ENCODE data around the gene PDRG1.

The PDRG1 gene

DNA sequence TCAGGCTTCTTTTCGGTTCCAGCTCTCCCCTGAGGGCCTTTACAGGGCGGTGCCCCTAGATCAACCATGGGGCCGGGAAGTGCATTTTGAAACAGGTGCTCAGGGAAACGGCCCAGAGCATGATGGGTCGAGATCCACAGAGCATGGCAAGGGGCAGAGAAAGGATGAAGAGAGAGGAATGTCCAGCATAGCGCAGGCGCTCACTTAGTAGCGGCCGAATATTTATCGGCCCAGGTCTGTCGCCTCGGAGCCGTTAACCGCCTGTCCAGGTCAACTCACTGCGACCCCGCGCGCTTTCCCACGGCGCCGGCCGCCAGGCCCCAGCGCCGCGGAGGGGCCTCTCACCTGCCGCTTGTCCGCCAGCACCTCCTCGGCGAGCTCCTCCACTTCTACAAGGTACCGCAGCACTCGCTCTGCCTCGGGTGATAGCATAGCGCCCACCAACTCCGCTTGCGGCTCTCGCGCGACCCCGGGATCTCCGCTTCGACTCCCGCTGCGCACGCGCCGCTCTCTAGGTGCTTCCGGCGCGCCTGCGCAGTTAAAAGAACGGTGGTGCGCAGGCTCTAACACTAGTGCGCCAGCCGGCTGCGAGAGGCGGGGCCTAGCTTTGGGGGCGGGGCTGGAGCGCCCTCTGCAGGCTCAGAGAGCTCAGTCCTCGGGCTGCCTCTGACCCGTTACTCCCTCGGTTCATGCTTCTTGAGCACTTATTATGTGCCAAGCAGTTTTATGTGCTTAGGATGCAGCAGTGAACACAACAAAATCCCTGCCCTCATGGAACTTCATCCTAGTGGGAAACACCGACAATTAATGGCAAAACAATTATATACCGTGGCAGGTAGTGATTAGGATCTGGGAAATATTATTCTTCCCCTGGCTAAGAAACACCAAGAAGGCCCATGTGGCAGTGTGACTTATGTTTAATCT is at the start of gene PDRG1:
Gene PDRG1 (minus strand): TSS at position 517 of the 924 bp plus-strand sequence. CDS start 85 bp downstream, at position 432.
- DNase-seq (ENCODE audit: low spot score) = peak; percentile 93

DNA sequence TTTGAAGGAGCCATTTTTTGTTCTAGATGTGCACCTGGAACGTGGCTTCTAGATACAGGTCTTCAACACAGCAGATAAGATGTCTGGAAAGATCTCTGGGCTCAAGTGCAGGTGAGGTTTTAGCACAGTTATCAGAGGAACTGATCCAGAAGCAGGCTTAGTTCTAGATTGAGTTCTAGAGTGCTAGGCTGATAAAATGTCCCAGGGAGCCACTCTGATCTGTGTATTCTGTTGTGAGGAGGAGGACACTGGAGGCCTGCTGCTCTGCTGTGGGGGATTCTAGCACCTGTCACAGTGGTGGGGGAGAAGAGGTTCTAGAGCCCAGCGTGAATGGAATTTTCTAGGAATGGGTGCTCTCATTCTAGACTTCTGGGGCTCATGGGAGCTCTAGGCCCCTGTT is 46.4 kb upstream of the PDRG1 start:
- no peak for DNase-seq (ENCODE audit: low spot score)

DNA sequence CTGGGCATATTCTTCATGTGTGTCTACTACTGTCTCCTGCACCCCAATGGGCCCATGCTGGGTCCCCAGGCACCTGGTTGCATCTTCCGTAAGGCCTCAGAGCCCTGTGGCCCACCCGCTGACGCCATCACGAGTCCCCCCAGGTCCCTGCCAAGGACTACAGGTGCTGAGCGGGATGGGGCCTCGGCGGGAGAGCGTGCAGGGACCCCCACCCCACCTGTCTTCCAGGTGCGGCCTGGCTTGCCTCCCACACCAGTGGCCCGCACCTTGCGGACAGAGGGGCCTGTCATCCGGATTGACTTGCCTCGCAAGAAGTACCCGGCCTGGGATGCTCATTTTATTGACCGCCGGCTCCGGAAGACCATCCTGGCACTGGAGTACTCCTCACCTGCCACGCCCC is 45.1 kb upstream of the PDRG1 start:
- DNase-seq (ENCODE audit: low spot score) = no peak

DNA sequence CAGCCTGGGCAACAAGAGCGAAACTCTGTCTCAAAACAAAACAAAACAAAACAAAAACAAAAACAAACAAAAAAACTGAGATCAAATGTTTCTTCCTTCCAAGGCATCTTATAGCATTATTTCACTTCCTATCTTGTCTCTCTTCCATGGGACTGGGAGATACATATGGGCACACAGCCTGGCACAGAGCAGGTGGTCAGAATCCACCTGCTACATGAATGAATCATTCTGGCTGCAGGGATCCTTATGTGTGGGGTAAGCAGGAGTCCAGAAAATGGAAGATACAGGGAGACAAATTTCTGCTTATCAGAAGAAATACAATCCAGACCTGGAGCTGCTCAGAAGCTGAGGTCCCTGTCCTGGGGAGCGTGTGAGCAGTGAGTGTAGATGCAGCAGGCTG is 40.2 kb upstream of the PDRG1 start:
- DNase-seq (ENCODE audit: low spot score) = no peak

DNA sequence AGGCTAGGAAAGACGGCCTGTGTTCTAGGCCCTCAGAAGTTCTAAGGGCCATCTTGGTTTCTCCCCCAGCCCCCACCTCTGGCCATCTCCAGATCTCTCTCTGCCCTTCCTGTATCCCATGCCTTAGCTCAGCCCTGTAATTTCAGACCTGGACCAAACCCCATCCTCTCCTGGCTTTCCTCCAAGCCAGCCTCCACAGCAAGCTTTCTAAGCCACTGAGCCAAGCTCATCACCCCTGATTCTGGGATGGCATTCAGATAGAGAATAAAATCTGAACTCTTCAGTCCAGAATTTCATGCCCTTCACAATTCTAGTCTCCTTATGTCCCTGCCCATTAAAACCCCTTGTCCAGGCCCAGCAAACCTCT is 39.5 kb upstream of the PDRG1 start:
- no peak for DNase-seq (ENCODE audit: low spot score)

DNA sequence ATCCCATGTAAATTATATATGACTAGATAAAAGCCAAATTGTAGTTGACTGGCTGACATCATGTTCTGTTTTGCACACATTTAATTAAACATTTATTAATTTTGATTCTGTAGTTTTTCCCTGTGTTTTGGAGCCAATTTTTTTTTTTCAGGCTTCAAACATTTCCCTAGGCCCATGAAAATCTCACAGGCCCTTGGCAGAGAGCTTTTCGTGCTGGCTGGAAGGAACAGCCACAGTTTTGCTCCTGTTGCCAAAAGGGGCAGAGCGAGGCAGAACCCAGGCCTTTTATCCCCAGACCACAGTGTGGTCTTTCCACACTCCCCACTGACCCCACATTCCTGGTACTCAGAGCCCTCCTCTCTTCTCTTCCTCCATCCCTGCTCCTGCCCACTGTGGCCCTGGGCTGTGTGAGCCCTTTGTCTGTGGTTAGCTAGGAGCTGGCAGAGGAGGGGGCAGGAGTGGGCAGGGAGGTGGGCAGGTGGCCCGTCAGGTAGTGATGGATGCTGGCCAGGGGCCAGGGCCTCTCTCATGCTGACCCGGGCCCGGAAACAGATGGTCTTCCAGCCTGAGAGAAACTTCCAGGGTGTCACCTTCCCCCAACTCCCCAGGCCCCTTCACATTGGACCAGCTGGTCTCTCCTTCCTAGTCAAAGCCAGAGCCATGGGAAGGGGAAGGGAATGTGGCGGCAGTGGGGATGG is 38.9 kb upstream of the PDRG1 start:
- DNase-seq (ENCODE audit: low spot score) = no peak

DNA sequence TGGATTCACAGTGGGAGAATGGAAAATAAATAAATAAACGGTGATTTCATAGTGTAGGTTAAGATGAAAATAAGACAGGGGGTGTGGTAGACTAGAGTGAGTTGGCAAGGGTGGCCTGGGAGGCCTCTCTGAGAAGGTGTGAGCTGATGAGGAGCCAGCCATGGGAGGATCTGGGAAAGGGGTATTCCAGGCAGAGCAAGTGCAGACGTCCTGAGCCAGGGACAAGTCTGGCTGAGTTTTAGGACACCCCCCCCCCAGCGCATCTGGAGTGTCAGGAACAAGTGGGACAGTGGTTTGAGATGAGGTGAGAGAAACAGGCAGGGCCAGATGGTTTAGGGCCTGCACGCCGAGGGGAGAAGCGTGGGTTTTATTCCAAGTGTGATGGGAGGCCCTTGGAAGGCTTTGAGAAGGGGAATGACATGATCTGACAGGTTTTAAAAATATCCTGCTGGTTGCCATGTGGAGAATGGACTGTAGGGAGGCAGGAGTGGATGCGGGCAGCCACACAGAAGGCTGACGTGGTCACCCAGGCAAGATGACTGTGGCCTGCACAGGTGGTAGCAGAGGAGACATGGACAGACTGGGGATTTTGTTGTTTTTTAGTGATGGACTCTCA is 37.3 kb upstream of the PDRG1 start:
- no peak for DNase-seq (ENCODE audit: low spot score)

DNA sequence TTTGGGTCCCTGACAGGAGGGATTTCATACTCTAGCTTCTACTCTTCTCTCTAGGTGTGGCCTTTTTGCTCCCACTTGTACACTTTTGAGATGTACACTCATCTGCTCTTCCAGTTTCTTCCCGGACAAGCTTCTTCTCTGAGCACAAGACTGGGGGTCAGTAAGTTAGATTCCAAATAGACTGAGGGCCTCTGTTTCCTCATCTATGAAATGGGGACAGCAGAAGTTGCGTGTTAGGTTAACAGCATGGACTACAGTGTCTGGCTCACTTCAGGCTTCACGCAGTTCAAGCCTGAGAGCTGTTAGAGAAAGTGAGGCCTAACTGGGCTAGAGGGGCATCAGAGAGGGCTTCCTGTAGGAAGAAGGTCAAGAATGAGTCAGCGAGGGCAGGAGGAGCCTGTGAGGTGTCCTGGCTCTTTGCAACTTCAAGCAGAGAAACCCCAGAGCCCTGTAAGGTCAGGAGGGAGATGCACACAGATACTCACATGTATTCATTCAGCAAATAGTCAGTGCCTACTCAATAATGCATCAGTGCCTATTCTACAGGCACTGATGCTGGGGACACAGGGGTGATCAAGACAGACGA is 36.7 kb upstream of the PDRG1 start:
- no peak for DNase-seq (ENCODE audit: low spot score)

DNA sequence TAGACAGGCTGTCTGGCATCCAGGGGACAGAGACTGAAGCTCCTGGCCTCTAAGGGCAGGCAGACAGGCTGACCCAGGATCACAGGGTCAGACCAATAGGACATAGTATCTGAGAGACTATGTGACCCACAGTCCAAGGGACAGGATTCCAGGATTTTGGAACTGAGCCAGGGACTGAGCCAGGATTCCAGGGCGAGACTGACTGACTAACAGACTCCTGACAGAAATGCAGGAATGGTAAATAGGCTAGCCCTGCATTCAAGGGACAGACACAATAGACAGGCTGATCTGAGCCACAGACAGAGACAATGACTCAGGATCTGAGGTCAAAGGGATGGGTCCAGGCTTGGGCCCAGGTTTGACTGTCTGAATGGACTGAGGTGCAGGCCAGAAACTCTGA is 35.9 kb upstream of the PDRG1 start:
- DNase-seq (ENCODE audit: low spot score) = no peak

DNA sequence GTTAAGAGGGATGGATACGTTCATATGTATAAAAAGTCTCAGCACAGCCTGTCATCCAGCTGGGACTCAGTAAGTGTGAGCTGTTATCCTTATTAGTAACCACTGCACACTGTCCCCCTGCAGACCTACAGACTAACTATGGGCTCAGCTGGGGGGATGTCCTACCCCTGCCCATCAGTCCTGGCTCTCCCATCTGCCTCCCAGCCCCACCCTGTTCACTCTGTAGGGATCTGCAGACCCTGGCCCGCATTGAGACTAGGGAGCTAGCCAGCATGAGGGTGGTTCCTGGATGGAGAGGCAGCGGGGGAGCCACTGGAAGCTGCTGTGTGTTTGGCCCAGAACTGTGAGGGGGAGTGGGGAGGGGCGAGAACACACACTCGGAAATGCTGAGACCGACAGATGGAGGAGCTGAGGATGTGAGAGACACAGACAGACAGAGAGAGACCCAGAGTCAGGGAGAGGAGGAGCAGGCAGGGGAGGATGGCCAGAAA is 33.2 kb upstream of the PDRG1 start:
- no peak for DNase-seq (ENCODE audit: low spot score)

DNA sequence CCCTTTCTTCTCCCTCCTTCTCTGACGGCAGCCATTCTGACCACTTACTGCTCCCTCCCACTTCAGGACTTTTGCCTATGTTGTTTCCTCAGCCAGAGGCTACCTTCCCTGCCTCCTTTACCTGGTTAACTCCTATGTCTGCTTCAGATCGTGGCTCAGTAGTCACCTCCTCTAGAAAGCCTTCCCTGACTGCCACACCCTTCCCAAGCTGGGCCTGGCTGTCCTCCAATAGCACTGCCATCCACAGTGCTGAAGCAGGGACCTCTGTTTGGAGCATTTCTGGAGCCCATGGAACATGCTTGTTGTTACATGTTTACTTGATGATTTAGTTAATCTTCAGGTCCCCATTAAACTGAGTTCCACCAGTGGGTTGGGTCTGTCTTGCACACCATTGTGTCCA is 29.9 kb upstream of the PDRG1 start:
- DNase-seq (ENCODE audit: low spot score) = no peak

DNA sequence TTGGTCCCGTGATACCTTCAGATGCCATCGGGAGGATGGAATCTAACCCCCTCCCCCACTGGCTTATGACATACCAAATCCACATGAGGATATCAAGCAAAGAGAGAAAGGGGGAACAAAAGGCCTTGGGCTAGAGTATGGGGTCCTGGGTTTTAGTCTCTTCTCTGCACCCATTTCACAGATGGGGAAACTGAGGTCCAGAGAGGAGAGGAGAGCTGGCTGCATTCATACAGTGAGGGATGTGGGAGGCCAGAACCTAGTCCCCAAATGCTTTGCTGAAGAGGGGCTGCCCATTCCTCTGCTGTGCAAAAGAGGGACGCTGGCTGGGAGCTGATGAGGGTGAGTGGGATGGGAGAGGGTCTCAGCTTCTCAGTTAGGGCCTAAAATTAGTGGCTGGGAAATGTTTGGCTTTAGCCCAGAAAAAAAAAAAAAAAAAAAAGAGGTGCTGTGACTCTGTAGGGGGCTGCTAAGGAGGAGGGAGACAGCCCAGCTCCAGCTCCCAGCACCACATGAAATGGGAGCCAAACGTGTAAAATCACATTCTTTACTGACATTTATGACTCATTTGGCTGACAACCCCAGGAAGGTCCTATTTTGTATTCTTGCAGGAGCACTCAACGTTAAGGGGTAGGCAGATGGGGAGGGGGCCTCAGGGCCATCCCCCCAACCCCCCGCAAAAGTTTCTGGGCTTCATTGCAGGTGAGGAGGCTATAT is 28.0 kb upstream of the PDRG1 start:
- no peak for DNase-seq (ENCODE audit: low spot score)

DNA sequence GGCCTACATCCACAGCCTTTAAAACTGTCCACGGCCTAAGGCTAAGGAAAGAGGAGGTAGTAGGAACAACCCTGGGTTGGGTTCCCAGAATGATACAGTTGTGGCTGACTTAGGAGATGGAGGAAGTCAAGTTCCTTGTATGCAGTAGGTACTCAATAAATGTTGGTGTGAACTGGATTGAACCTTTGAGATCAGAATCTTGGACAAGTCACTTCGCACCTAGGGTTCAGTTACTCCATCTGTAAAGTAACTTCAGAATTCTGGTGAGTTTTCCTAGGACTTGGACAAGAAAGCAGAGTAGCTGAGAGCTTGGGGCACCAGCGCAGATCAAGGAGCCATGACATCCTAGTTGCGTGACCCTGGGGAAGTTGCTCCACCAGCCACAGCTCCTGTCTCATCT is 25.2 kb upstream of the PDRG1 start:
- no peak for DNase-seq (ENCODE audit: low spot score)

DNA sequence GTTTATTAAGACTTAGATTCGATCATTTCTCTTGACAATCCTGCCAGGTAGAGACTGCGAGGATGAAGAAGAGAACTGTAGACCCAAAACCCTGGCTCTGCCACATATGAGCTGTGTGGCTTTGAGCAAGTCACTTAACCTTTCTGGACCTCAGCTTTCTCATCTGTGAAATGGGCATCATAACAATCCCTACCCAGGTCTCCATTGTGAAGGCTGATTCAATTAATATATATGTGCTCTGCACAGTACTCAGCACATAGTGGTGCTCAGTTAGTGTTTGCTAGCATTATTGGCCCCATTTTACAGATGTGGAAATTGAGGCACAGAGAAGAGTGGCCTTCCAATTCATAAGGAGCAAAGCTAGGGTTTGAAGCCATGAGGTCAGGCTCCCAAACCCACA is 24.0 kb upstream of the PDRG1 start:
- no peak for DNase-seq (ENCODE audit: low spot score)

DNA sequence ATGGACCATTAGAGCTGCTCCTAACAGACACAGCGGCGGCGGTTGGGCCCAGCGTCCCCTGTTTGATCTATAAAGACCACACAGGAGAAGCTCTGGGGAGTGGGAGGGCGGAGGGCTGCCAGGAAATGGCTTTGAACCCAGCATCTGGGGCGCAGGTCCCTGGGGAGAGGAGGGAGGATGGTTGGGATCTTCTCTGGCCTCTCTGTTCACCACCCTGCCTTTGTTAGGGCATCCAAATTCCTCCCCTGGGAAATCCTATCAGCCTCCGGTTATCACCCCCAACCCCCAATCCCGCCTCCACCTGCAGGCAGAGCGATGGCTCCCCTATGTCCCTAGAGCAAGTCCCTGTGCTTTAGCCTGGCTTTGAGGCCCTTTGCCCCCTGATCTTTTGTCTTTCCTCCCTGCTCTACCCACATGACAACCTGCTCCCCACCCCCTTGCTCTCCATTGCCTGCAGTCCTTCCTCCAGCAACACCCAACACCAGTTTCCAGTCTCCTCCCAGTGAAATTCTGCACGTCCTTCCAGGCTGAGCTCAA is 23.2 kb upstream of the PDRG1 start:
- no peak for DNase-seq (ENCODE audit: low spot score)

DNA sequence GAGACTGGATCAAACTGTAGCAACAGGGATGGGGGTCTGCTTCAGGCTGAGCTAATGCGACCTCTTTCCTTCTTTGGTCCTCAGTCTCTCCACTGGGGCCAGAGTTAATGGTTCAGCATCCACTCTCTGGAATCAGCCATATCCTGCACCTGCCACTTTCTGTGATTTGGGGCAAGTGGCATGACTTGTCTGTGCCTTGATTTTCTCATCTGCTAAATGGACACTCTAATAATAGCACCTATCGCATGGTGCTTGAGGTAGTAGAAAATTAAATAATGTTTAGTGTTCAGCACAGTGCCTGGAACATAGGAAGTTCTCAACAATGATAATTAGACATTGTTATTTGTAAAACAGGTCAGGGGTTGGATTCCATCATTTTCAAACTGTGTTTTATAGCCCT is 22.4 kb upstream of the PDRG1 start:
- no peak for DNase-seq (ENCODE audit: low spot score)

DNA sequence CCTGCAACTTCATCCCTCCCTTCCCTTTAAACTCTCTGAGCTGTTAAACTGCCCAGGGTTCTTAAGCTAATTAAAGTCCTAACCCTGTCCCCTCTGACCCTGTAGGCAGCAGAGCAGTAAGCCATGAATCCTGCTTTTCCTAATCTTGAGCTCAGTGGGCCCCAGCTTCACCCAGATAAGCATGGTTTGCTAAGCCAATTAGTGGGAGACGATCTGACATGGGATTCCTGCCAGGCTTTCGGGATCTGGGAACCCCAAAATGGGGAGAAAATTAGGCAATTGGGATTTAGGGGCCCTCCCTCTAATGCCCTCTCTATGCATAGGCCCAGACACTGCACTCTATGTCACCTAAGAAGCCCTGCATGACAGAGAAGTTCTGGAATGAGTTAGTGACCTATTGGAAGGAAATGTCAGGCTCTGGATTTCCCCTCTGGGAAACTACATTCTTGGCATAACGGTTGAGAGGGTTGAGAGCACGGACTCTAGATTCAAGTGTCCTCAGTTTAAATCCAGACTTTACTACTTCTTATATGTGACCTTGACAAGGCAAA is 20.7 kb upstream of the PDRG1 start:
- no peak for DNase-seq (ENCODE audit: low spot score)

DNA sequence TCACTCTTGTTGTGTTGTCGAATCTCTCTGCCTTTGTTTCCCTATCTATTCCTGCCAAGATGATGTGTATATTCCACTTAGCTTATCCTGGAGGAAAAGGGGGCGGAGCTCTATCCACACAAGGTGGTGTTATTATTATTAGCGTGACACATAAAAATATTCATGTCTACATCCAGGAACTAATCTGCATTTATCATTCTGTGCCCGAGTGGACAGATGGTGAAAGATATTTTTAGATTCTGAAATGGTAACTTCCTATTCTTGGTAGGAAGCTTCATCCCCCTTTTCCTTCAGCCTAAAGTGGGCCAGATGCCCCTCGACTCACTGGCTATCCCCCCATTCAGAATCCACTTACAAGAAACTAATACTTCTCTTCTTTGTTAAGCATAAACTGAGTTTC is 18.1 kb upstream of the PDRG1 start:
- no peak for DNase-seq (ENCODE audit: low spot score)

DNA sequence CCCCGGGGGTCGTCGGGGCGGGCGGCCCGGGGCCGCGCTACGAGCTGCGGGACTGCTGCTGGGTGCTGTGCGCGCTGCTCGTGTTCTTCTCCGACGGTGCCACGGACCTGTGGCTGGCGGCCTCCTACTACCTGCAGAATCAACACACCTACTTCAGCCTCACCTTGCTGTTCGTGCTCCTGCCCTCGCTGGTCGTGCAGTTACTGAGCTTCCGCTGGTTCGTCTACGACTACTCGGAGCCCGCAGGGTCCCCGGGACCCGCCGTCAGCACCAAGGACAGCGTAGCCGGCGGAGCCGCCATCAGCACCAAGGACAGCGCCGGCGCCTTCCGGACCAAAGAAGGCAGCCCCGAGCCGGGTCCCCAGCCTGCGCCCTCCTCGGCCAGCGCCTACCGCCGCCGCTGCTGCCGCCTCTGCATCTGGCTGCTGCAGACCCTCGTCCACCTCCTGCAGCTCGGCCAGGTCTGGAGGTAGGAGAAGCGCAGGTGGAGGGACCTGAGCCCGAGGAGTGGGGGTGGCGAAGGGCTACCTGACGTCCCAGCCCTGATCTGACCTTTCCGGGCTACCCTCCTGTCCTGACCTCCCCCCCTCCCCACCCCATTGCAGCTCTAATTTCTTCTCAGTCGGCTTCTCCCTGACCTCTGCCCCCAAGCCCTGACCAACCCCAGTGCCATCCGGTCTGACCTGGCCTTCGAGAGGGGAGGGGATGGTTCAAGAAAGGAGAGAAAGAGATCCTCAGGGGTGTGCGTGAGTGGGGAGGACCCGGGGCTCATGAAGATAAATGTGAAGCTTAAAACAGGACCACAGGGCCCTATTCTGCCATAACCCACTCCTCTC is 16.7 kb upstream of the PDRG1 start:
- peak; percentile 91 for DNase-seq (ENCODE audit: low spot score)

DNA sequence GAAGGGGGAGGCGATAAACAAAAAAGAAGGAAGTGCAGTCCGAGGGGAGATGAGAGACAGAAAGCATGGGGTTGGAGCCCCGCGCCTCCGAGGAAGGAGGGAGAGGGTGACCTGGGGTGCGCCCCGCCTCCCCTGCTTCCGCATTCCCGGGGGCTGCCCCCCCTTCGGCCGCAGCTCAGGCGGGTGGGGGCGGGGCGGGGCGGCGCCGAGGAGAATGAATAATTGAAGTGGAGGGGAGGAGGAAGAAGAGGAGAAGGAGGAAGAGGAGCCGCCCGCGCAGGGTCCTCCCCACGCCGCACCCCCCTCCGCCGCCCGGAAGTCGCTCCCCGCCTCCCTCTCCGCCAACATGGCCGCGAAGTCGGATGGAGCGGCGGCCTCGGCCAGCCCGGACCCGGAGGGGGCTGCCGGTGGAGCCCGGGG is 16.0 kb upstream of the PDRG1 start, which contains the start of gene XKR7:
Gene XKR7 (plus strand): TSS at position 322 of the 420 bp plus-strand sequence. CDS start 25 bp downstream, at position 347.
- peak; percentile 49 for DNase-seq (ENCODE audit: low spot score)
